H1 (cell line): Measurements from ENCODE around the gene CERKL. TPM values are rescaled to one million over a fixed set of nuclear protein-coding genes. Genes with fewer than 3 reads are reported as not detected.

ENCODE experiments used
- CTCF ChIA-PET: fragments of 300-600 bp; sonication (Branson Sonifier 250); formaldehyde crosslinking; loops from one replicate; lab custom pipeline; 2021; ENCODE audit not compliant: partially characterized antibody; lab: Charles Lee
- POLR2A ChIA-PET: fragments of 300-600 bp; sonication (Branson Sonifier 250); formaldehyde crosslinking; loops from one replicate; lab custom pipeline; 2021; ENCODE audit warnings: inconsistent platforms; ENCODE audit not compliant: partially characterized antibody; lab: Charles Lee
- DNase-seq, 2 experiments: peaks; one replicate each; pipeline versions ENCODE4 v3.0.0 to v3.0.0-alpha.2; 2010 to 2022; ENCODE audit warnings: low spot score in 2 of 2, low read depth in 1 of 2, mixed read lengths in 1 of 2
- FAIRE-seq: peaks from 2 replicates; lab custom pipeline; 2011; peaks lifted over from hg19 to GRCh38; lab: Jason Lieb, UNC
- H2AFZ ChIP-seq: 2 replicates; pipeline ENCODE4 v1.8.1; 2012; ENCODE audit warnings: low read length, inconsistent platforms
- H2AK5ac ChIP-seq: 2 replicates; pipeline ENCODE4 v1.6.1; 2013; ENCODE audit warnings: low read depth, low read length
- H2BK120ac ChIP-seq: replicated peaks from 2 replicates; pipeline ENCODE3; 2013; ENCODE audit warnings: low read depth, low read length, inconsistent platforms
- H2BK12ac ChIP-seq: 2 replicates; pipeline ENCODE4 v1.6.1; 2013; ENCODE audit warnings: low read depth, low read length
- H2BK15ac ChIP-seq: 2 replicates; pipeline ENCODE4 v1.6.1; 2013; ENCODE audit warnings: low read length
- H2BK20ac ChIP-seq: 2 replicates; pipeline ENCODE4 v1.6.1; 2013; ENCODE audit warnings: low read length
- H2BK5ac ChIP-seq: 2 replicates; pipeline ENCODE4 v1.6.1; 2013; ENCODE audit warnings: low read depth, low read length
- H3K14ac ChIP-seq: 2 replicates; pipeline ENCODE4 v1.6.1; 2013; ENCODE audit warnings: inconsistent platforms; ENCODE audit not compliant: insufficient read length
- H3K18ac ChIP-seq: 2 replicates; pipeline ENCODE4 v1.6.1; 2013; ENCODE audit warnings: low read length; ENCODE audit errors: extremely low read depth
- H3K23ac ChIP-seq: 2 replicates; pipeline ENCODE4 v1.6.1; 2013; ENCODE audit warnings: inconsistent platforms; ENCODE audit not compliant: insufficient read length
- H3K23me2 ChIP-seq: 2 replicates; pipeline ENCODE4 v1.6.1; 2013; ENCODE audit warnings: low read depth, low read length
- H3K27ac ChIP-seq: 2 replicates; pipeline ENCODE4 v1.6.1; 2011; ENCODE audit warnings: low read depth, low read length, inconsistent platforms
- H3K27me3 ChIP-seq, 4 experiments: replicated peaks in 1 of 4; 1 replicate in 1 of 4; 2 replicates in 3 of 4; pipeline versions ENCODE4 v1.6.1 to v1.8.1; 2011 to 2013; ENCODE audit warnings: low read length in 3 of 4, mild to moderate bottlenecking in 3 of 4, inconsistent platforms in 2 of 4, mixed read lengths in 2 of 4, moderate library complexity in 1 of 4; ENCODE audit not compliant: control insufficient read depth in 3 of 4, insufficient read depth in 3 of 4; ENCODE audit errors: extremely low read depth in 1 of 4
- H3K36me3 ChIP-seq, 4 experiments: 2 replicates each; pipeline versions ENCODE4 v1.6.1 to v1.8.1; 2011 to 2013; ENCODE audit warnings: mild to moderate bottlenecking in 4 of 4, low read length in 3 of 4, moderate library complexity in 2 of 4, control low read depth in 1 of 4, inconsistent platforms in 1 of 4; ENCODE audit not compliant: insufficient read depth in 4 of 4, control insufficient read depth in 2 of 4
- H3K4ac ChIP-seq: replicated peaks from 2 replicates; pipeline ENCODE3; 2013; ENCODE audit warnings: low read length, low read depth, mixed read lengths, inconsistent platforms; ENCODE audit not compliant: insufficient read length
- H3K4me1 ChIP-seq, 4 experiments: replicated peaks in 1 of 4; 1 replicate in 1 of 4; 2 replicates in 3 of 4; pipeline versions ENCODE4 v1.6.1 to v1.8.1; 2011 to 2013; ENCODE audit warnings: low read length in 3 of 4, inconsistent platforms in 2 of 4, mixed read lengths in 1 of 4; ENCODE audit not compliant: insufficient read depth in 4 of 4, control insufficient read depth in 3 of 4
- H3K4me2 ChIP-seq, 2 experiments: 2 replicates each; pipeline versions ENCODE4 v1.6.1 to v1.8.1; 2011 to 2013; ENCODE audit warnings: low read depth in 2 of 2, low read length in 2 of 2, control low read depth in 1 of 2, inconsistent platforms in 1 of 2, mild to moderate bottlenecking in 1 of 2; ENCODE audit not compliant: insufficient read depth in 1 of 2
- H3K4me3 ChIP-seq, 4 experiments: fragments of 200-600, 300-600 bp in 1 of 4; sonication (generic), shearing (Covaris generic), sonication (Bioruptor Twin) in 1 of 4; 2 replicates each; pipeline versions ENCODE4 v1.5.1 to v1.8.1; 2011 to 2016; ENCODE audit warnings: low read length in 4 of 4, low read depth in 3 of 4, control low read depth in 2 of 4, inconsistent platforms in 2 of 4, mild to moderate bottlenecking in 2 of 4, mixed read lengths in 1 of 4, moderate library complexity in 1 of 4; ENCODE audit not compliant: insufficient read depth in 2 of 4; ENCODE audit errors: extremely low read depth in 1 of 4
- H3K56ac ChIP-seq: replicated peaks from 2 replicates; pipeline ENCODE3; 2013; ENCODE audit warnings: low read depth, mild to moderate bottlenecking, mixed read lengths, low read length, inconsistent platforms; ENCODE audit not compliant: insufficient read length
- H3K79me1 ChIP-seq: 2 replicates; pipeline ENCODE4 v1.6.1; 2013; ENCODE audit warnings: low read depth, low read length, control low read depth
- H3K79me2 ChIP-seq, 2 experiments: 2 replicates each; pipeline versions ENCODE4 v1.6.1 to v1.8.1; 2012 to 2013; ENCODE audit warnings: low read length in 2 of 2, mild to moderate bottlenecking in 2 of 2, inconsistent platforms in 1 of 2; ENCODE audit not compliant: insufficient read depth in 2 of 2, control insufficient read depth in 1 of 2
- H3K9ac ChIP-seq, 4 experiments: replicated peaks in 1 of 4; 1 replicate in 1 of 4; 2 replicates in 3 of 4; pipeline versions ENCODE4 v1.6.1 to v1.8.1; 2011 to 2013; ENCODE audit warnings: low read depth in 3 of 4, low read length in 3 of 4, control low read depth in 2 of 4, mild to moderate bottlenecking in 2 of 4, moderate library complexity in 2 of 4, inconsistent platforms in 1 of 4; ENCODE audit errors: extremely low read depth in 1 of 4
- H3K9me3 ChIP-seq, 2 experiments: 2 replicates each; pipeline versions ENCODE4 v1.6.1 to v1.8.1; 2012 to 2013; ENCODE audit warnings: mild to moderate bottlenecking in 2 of 2, moderate library complexity in 2 of 2, control low read depth in 1 of 2, inconsistent platforms in 1 of 2, low read depth in 1 of 2, low read length in 1 of 2, mixed read lengths in 1 of 2; ENCODE audit not compliant: insufficient read depth in 2 of 2
- H4K20me1 ChIP-seq, 2 experiments: replicated peaks in 1 of 2; 2 replicates each; pipeline versions ENCODE3 to v1.8.1; 2011 to 2013; ENCODE audit warnings: inconsistent platforms in 2 of 2, low read length in 2 of 2, mild to moderate bottlenecking in 1 of 2; ENCODE audit not compliant: insufficient read depth in 2 of 2, control insufficient read depth in 1 of 2
- H4K5ac ChIP-seq: 2 replicates; pipeline ENCODE4 v1.6.1; 2013; ENCODE audit warnings: low read length, low read depth, mixed read lengths, inconsistent platforms; ENCODE audit not compliant: insufficient read length
- H4K8ac ChIP-seq: 2 replicates; pipeline ENCODE4 v1.8.0; 2013; ENCODE audit warnings: mild to moderate bottlenecking, moderate library complexity, low read length, inconsistent platforms; ENCODE audit not compliant: insufficient read depth; ENCODE audit errors: extremely low read depth
- H4K91ac ChIP-seq: replicated peaks from 2 replicates; pipeline ENCODE3; 2013; ENCODE audit warnings: low read length, mixed read lengths, inconsistent platforms; ENCODE audit not compliant: insufficient read length
- ASH2L ChIP-seq: fragments of 200-600, 300-600 bp; sonication (generic); IDR thresholded peaks from one replicate; pipeline ENCODE4 v1.7.1; 2017; ENCODE audit warnings: low read length
- CHD2 ChIP-seq: IDR thresholded peaks from 2 replicates; pipeline ENCODE4 v1.6.1; 2012; ENCODE audit warnings: low read length, improper control_type of control experiment
- CREB1 ChIP-seq: IDR thresholded peaks from 2 replicates; pipeline ENCODE4 v1.6.1; 2012; ENCODE audit warnings: inconsistent platforms
- GABPA ChIP-seq: IDR thresholded peaks from 2 replicates; pipeline ENCODE4 v1.6.1; 2011; ENCODE audit warnings: mild to moderate bottlenecking, low read length, moderate library complexity, borderline replicate concordance; ENCODE audit not compliant: insufficient read depth
- KDM4A ChIP-seq: IDR thresholded peaks from one replicate; pipeline ENCODE4 v1.7.1; 2012; ENCODE audit warnings: low read depth, mild to moderate bottlenecking, moderate library complexity, low read length, inconsistent platforms; ENCODE audit not compliant: severe bottlenecking
- MAFK ChIP-seq: IDR thresholded peaks from 2 replicates; pipeline ENCODE4 v1.6.1; 2012; ENCODE audit warnings: low read depth, mild to moderate bottlenecking, improper control_type of control experiment, low read length
- NRF1 ChIP-seq: IDR thresholded peaks from 2 replicates; pipeline ENCODE4 v1.6.1; 2011; ENCODE audit warnings: mild to moderate bottlenecking, low read depth, low read length, improper control_type of control experiment
- RFX5 ChIP-seq: IDR thresholded peaks from 2 replicates; pipeline ENCODE4 v1.6.1; 2011; ENCODE audit warnings: low read depth, low read length, improper control_type of control experiment, borderline replicate concordance
- SIRT6 ChIP-seq: IDR thresholded peaks from one replicate; pipeline ENCODE4 v1.7.1; 2012; ENCODE audit warnings: low read length, inconsistent platforms
- SIX5 ChIP-seq: IDR thresholded peaks from 2 replicates; pipeline ENCODE4 v1.6.1; 2011; ENCODE audit warnings: mild to moderate bottlenecking, low read depth, low read length
- SUZ12 ChIP-seq: fragments of 200-600 bp; sonication (generic); IDR thresholded peaks from 2 replicates; pipeline ENCODE4 v1.6.1; 2012; ENCODE audit warnings: mild to moderate bottlenecking, inconsistent platforms, low read length, moderate library complexity, mixed read lengths
- TAF1 ChIP-seq: IDR thresholded peaks from 2 replicates; pipeline ENCODE4 v1.6.1; 2011; ENCODE audit warnings: mild to moderate bottlenecking, low read depth, low read length
- TAF7 ChIP-seq: optimal IDR thresholded peaks from 2 replicates; pipeline ENCODE3; 2011; ENCODE audit warnings: low read depth, mild to moderate bottlenecking, inconsistent platforms, low read length, moderate library complexity, borderline replicate concordance
- TCF12 ChIP-seq: IDR thresholded peaks from 2 replicates; pipeline ENCODE4 v1.6.1; 2011; ENCODE audit warnings: low read depth, mild to moderate bottlenecking, low read length
- TEAD4 ChIP-seq: IDR thresholded peaks from 2 replicates; pipeline ENCODE4 v1.6.1; 2012; ENCODE audit warnings: low read depth, low read length, inconsistent platforms, mixed read lengths
- WGBS, 2 experiments: shearing (Covaris generic) in 1 of 2; methylation state at CpG; one replicate each; pipeline versions ENCODE4 v1.1.6 to v1.1.7; 2013 to 2015; ENCODE audit warnings: low lambda C conversion rate in 2 of 2, mixed read lengths in 2 of 2, inconsistent platforms in 1 of 2, low coverage in 1 of 2, missing lambda C conversion rate in 1 of 2; ENCODE audit not compliant: insufficient replicate concordance in 2 of 2, insufficient coverage in 1 of 2, insufficient read length in 1 of 2; ENCODE audit errors: extremely low coverage in 1 of 2, missing lambda C conversion rate in 1 of 2; 5-methylcytosine and 5-hydroxymethylcytosine counted together
- polyA plus RNA-seq, 7 experiments: library from polyadenylated mRNA; depleted of rRNA in 3 of 7; stranded (reverse) in 5 of 7; unstranded in 2 of 7; fragments of >200 nt in 5 of 7; fragments of 200-250 nt in 2 of 7; gene quantifications; 1 replicate in 5 of 7; 2 replicates in 1 of 7; 4 replicates in 1 of 7; pipeline versions ENCODE4 v1.2.1 to v1.2.3, GENCODE V29; 2011 to 2013; ENCODE audit warnings: missing spikeins in 2 of 7, mixed read lengths in 2 of 7
- total RNA-seq: library from RNA; stranded (reverse); fragmentation: NEBNext Ultra II Directional; extraction: Animal tissue kit (Norgen Biotek cat#: 25700); gene quantifications from 2 replicates; pipeline ENCODE4 v1.2.1, GENCODE V29; 2021
- TF ChIP-seq, protein P1 (sequence below): IDR thresholded peaks from 2 replicates; pipeline ENCODE4 v1.6.1; 2012; ENCODE audit warnings: inconsistent platforms

CERKL gene
- total and polyA plus RNA-seq, 2 of the 8 experiments (the other 6 are each of a cell fraction or from before 2014, with no cell fraction given), result 0.05 TPM; not detected in 1

DNA sequence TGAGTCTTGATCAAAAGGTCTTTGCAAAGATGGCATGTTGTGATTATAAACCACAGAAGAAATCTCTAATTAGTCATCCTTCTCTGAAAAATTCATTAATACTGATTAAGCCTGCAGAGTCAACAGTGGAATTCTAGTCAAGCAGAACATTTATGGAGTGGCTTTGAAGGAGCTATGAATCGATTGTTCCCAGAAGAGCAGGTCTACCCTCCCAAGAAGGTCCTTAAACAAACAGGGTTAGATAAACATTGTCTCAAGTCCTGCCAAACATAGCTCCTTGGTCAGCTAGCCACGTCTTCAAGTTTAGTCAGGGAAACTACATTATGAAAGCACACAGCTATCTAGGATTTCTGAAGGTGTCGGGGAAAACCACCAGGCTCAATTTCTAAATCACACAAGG is 110.8 kb downstream of the CERKL start:
- FAIRE-seq (no peak), DNase-seq (no peak)
- H2BK12ac ChIP-seq, result no peak overlapping the region
- H3K4me2 ChIP-seq, result no peak overlapping the region
- H3K4me3 ChIP-seq, result no peak overlapping the region
- CTCF ChIA-PET, result interaction anchor here (0.7 to 1.8 kb wide), 4 partner anchors 14 to 235 kb away, joined by 3 to 4 read pairs (median 3); partner anchors contain the start of gene ITGA4
- no peaks in the 10 kb centered on the region for H3K79me2 ChIP-seq
- WGBS, 2 experiments, result 96% methylated on average over 3 of the region's 3 CpGs; no CpG with 5 or more reads in 1 of the 2 experiments
- H3K18ac ChIP-seq, result no peak overlapping the region
- no peaks in the 10 kb centered on the region for H4K20me1 ChIP-seq
- POLR2A ChIA-PET, result no interaction called here
- H4K91ac ChIP-seq, result no peak overlapping the region
- no peak overlapping the region for H3K56ac ChIP-seq
- H3K4me1 ChIP-seq, result no peaks in the 10 kb centered on the region
- H3K14ac ChIP-seq, result no peak overlapping the region
- no peak overlapping the region for H2BK15ac ChIP-seq
- H3K23ac ChIP-seq, result no peak overlapping the region
- no peaks in the 10 kb centered on the region for H3K23me2 ChIP-seq
- no peak overlapping the region for H3K9ac ChIP-seq
- H4K8ac ChIP-seq, result no peak overlapping the region
- H4K5ac ChIP-seq, result no peak overlapping the region
- no peak overlapping the region for H2AFZ ChIP-seq
- H3K27me3 ChIP-seq, result peaks cover 0 to 1% (median 0%) of the 10 kb centered on the region in 4 experiments; a peak in 1 of 7 replicates
- H3K9me3 ChIP-seq, result no peaks in the 10 kb centered on the region
- no peak overlapping the region for H3K27ac ChIP-seq
- H3K4ac ChIP-seq, result no peak overlapping the region
- H2BK20ac ChIP-seq, result no peak overlapping the region
- no peaks in the 10 kb centered on the region; a peak in 1 of 8 replicates for H3K36me3 ChIP-seq
- H3K79me1 ChIP-seq, result no peaks in the 10 kb centered on the region
- H2BK120ac ChIP-seq, result no peak overlapping the region
- H2AK5ac ChIP-seq, result no peak overlapping the region
- no peak overlapping the region for H2BK5ac ChIP-seq
- TF ChIP-seq CHD2 (no peak), CREB1 (no peak), SIX5 (no peak), SIRT6 (no peak), TAF7 (no peak), TCF12 (no peak), MAFK (no peak), TAF1 (no peak), TEAD4 (no peak), RFX5 (no peak), ASH2L (no peak), GABPA (no peak), NRF1 (no peak), KDM4A (no peak), SUZ12 (no peak)
- TF ChIP-seq, protein P1, sequence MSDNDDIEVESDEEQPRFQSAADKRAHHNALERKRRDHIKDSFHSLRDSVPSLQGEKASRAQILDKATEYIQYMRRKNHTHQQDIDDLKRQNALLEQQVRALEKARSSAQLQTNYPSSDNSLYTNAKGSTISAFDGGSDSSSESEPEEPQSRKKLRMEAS, result no peak
